ENCODE data around the gene G2E3.

DNA sequence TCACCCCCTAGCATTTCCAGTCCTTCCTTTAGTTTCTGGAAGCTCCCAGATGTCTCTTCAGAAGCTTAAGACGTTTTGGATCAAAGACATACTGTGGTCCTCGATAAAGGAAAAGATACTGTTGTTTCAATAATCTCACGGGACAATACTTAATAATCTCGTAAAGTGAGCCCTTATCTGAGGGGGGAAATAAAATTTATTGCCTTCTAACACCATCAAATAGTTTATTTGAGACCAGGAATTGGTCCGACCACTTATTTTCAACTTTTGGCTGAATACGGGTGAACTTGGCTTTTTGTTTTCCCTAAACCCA lies 640 bp upstream of the G2E3 start:
- TF ChIP-seq, protein P1, sequence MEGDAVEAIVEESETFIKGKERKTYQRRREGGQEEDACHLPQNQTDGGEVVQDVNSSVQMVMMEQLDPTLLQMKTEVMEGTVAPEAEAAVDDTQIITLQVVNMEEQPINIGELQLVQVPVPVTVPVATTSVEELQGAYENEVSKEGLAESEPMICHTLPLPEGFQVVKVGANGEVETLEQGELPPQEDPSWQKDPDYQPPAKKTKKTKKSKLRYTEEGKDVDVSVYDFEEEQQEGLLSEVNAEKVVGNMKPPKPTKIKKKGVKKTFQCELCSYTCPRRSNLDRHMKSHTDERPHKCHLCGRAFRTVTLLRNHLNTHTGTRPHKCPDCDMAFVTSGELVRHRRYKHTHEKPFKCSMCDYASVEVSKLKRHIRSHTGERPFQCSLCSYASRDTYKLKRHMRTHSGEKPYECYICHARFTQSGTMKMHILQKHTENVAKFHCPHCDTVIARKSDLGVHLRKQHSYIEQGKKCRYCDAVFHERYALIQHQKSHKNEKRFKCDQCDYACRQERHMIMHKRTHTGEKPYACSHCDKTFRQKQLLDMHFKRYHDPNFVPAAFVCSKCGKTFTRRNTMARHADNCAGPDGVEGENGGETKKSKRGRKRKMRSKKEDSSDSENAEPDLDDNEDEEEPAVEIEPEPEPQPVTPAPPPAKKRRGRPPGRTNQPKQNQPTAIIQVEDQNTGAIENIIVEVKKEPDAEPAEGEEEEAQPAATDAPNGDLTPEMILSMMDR (IDR thresholded peaks at IDR 0.05 in 4 of 5, conservative IDR thresholded peaks at IDR 0.05 in 1 of 5), result no peak
- TF ChIP-seq POLR2A (IDR thresholded peaks at IDR 0.05), result no peak

All from gastrocnemius medialis (tissue), 4 donors.